GM12864 (cell line): ENCODE measurements around the gene ITPK1.

Experiments
- DNase-seq: peaks from one replicate; pipeline ENCODE4 v3.0.0-alpha.2; 2011; ENCODE audit warnings: low read depth
- H3K4me3 ChIP-seq: 2 replicates; pipeline ENCODE4 v1.5.1; 2011; ENCODE audit warnings: mild to moderate bottlenecking, low read depth, low read length, control low read depth
- CTCF ChIP-seq: IDR thresholded peaks from 2 replicates; pipeline ENCODE4 v1.5.1; 2011; ENCODE audit warnings: low read depth, mild to moderate bottlenecking, moderate library complexity, low read length, control low read depth, inconsistent platforms; ENCODE audit errors: missing control alignments

The ITPK1 gene

DNA sequence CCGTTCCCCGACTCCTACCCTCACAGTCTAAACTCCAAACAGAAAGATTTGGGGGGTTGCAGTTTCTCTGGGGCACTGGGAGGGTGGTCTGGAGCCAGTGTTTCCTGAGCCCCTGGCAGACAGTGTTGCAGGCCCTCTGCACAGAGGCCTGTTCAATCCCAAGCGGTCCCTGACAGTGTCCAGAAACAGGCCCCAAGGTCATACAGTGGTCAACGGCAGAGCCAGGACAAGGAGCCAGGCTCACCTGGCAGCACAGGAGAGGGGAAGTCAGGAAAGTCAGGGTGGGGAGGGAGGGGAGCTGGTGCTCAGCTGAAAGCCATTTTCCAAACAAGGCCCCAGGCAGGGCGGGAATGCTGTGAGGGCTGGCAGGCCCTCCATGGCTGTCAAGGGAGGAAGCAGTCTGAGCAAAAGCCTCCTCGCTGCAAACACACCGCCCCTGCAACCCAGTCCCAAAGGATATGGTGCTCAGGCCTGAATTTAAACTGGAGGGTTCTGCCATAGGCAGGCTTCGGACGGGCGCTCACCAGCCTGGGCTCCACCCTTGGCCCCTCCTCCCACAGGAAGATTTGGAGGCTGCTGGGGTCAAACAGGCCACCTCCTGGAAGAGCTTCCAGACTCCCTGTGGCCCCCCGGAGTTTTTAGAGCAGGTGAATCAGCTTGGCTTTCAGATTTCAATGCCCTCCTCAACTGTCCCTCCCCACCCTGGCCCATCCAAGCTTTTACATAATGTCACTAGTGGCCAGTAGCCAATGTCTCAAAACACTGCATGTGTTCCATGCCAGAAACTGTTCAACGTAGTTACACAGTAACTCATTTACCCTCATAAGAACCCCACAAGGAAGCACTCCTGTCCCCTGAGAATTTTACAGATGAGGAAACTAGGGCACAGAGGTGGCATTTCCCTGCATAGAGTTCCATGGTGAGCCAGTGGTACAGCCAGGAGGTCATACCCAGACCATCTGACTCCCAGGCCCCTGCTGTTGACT lies 151.3 kb downstream of the ITPK1 start:
- H3K4me3 ChIP-seq, result no peak overlapping the region
- DNase-seq, result no peak
- no peak for TF ChIP-seq CTCF

- no peak for TF ChIP-seq CTCF
- no peak overlapping the region for H3K4me3 ChIP-seq
- no peak for DNase-seq
These were observed 152.2 kb downstream of the ITPK1 start for GRCh38 chr14:92963301-92964123.

- no peak for TF ChIP-seq CTCF
- H3K4me3 ChIP-seq, result no peak overlapping the region
- DNase-seq, result no peak
These were observed 153.0 kb downstream of the ITPK1 start for GRCh38 chr14:92962831-92963095.

- no peak for TF ChIP-seq CTCF
- H3K4me3 ChIP-seq, result no peak overlapping the region
- DNase-seq, result no peak
These were observed 153.5 kb downstream of the ITPK1 start for GRCh38 chr14:92962031-92962830.

GRCh38 chr14:92961567-92961855 lies 154.2 kb downstream of the ITPK1 start:
- DNase-seq, result no peak
- no peak for TF ChIP-seq CTCF
- H3K4me3 ChIP-seq, result no peak overlapping the region

- DNase-seq, result no peak
- no peak for TF ChIP-seq CTCF
- H3K4me3 ChIP-seq, result no peak overlapping the region
These were observed 154.8 kb downstream of the ITPK1 start for GRCh38 chr14:92960706-92961566.
